ENCODE results near the gene ERGIC1.
"Not testable (repeated sequence)": the region's sequence is repeated elsewhere in the genome, so short reads cannot be mapped to it uniquely, and the experiment has no call there.

The ERGIC1 gene

GRCh38 chr5:172801179-172801671, 32.8 kb upstream of the ERGIC1 start:
- no peak for DNase-seq (ENCODE audit: low read depth)

GRCh38 chr5:172802112-172802511, 31.9 kb upstream of the ERGIC1 start:
- DNase-seq (ENCODE audit: low read depth): no peak

DNA sequence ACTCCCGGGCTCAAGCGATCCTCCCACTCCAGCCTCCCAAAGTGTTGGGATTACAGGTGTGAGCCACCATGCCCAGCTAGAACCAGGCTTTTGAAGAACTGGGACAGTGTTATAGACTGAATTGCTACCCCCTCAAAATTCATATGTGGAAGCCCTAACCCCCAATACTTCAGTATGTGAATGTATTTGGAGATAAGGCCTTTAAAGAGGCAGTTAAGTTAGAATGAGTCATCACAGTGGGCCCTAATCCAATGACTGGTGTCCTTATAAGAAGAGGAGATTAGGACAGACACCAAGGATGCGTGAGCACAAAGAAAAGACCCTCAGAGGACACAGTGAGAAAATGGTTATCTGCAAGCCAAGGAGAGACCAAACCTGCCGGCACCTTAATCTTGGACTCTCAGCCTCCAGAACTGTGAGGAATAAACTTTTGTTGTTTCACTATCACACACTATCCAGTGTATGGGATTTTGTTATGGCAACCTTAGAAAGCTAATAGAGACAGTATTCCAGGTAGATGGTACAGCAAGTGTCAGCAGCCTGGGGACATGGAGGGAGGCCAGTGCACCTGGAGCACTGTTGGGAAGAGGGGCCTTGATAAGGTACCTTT, 31.4 kb upstream of the ERGIC1 start:
- DNase-seq (ENCODE audit: low read depth): no peak

- DNase-seq (ENCODE audit: low read depth): no peak
Measured at GRCh38 chr5:172805018-172805683, 28.9 kb upstream of the ERGIC1 start.

DNA sequence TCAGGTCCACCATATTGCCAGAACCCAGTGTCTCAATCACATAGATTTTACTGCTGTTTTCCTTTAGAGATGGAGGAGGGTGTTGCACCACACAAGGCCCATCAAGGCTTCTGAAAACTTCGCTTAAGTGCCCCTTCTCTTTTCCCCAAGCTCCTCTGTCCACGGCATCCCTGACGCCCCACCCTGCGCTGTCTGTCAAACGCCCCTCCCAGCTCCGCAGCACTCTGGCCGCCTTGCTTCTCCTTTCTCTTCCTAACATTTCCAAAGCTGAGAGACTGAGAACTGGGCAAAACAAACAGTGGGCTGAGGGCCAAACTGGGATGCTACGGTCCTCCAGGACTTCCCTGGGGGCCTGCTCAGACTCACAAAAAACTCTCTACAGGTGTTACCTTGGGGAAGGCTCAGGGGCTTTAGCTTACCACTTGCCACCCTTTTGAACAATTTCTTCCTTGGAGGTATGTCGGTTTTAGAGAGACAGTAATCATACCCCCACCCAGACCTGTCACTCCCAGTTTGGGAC, 28.3 kb upstream of the ERGIC1 start:
- DNase-seq (ENCODE audit: low read depth): no peak

- DNase-seq (ENCODE audit: low read depth): peak; percentile 80
Measured at GRCh38 chr5:172806897-172807672, 27.0 kb upstream of the ERGIC1 start.

DNA sequence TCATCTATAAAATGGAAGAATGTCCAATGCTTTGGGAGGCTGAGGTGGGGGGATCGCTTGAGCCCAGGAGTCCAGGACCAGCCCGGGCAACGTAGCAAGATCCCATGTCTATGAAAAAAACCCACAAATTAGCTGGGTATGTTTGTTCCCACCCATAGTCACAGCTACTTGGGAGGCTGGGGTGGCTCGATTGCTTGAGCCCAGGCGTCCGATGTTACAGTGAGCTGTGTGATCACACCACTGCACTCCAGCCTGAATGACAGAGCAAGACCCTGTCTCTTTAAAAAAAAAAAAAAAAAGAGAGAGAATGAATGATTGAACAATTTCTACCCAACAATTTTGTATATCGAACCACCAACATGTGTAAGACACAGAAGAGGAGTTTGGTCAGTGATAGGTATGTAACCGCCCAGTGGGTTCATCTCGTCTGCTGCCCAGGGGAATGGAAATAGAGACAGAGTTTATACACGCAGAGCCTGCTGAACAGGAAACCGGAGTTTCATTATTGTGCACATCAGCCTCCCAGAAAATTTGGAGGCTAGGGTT, 26.2 kb upstream of the ERGIC1 start:
- no peak for DNase-seq (ENCODE audit: low read depth)

- DNase-seq (ENCODE audit: low read depth): no peak
Measured at GRCh38 chr5:172809774-172810173, 24.3 kb upstream of the ERGIC1 start.

DNA sequence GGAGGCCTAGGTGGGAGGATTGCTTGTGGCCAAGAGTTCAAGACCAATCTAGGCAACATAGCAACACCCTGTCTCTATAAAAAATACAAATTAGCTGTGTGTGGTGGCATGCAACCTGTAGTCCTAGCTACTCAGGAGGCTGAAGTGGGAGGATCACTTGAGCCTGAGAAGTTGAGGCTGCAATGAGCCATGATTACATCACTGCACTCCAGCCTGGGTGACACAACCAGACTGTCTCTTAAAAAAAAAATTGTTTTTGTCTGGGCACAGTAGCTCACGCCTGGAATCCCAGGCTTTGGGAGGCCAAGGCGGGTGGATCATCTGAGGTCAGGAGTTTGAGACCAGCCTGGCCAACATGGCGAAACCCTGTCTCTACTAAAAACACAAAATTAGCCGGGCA, 23.1 kb upstream of the ERGIC1 start:
- DNase-seq (ENCODE audit: low read depth): not testable (repeated sequence)

GRCh38 chr5:172815631-172816030, 18.4 kb upstream of the ERGIC1 start:
- DNase-seq (ENCODE audit: low read depth): no peak

- no peak for DNase-seq (ENCODE audit: low read depth)
Measured at GRCh38 chr5:172816925-172817562, 17.0 kb upstream of the ERGIC1 start.

DNA sequence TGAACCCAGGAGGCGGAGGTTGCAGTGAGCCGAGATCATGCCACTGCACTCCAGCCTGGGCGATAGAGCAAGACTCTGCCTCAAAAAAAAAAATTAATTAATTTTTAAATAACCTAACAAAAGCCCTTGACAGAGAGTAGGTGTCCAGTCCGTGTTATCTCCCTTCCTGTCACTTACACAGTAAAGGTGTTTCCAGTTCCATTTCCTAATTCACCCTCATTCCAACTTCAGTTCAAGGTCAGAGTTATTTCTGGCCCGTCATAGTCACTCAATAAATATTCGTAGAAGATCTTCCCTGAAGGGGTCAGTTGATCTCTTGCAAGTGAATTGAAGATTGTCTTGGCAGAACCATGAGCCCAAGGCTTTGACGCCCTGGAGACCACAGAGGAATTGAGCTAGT, 16.4 kb upstream of the ERGIC1 start:
- no peak for DNase-seq (ENCODE audit: low read depth)

- DNase-seq (ENCODE audit: low read depth): no peak
Measured at GRCh38 chr5:172818081-172818480, 16.0 kb upstream of the ERGIC1 start.

DNA sequence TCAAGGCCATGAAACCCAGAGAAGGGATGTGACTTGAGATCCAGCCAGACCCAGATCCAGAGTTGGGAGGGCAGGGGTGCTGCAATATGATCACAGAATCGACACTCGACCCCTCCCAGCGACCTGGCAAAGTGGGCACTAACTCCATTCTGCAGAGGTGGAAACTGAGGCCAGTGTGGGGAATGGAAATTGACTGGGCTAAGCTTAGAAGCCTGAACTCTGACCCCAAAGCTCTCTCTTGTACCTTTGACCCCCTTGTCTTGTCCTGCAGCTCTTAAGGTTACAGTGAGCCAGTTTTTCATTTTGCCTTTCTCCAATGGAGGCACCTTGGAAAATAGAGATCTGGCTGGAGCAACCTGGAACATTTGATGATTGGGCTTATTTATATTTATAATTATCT, 14.5 kb upstream of the ERGIC1 start:
- no peak for DNase-seq (ENCODE audit: low read depth)

DNA sequence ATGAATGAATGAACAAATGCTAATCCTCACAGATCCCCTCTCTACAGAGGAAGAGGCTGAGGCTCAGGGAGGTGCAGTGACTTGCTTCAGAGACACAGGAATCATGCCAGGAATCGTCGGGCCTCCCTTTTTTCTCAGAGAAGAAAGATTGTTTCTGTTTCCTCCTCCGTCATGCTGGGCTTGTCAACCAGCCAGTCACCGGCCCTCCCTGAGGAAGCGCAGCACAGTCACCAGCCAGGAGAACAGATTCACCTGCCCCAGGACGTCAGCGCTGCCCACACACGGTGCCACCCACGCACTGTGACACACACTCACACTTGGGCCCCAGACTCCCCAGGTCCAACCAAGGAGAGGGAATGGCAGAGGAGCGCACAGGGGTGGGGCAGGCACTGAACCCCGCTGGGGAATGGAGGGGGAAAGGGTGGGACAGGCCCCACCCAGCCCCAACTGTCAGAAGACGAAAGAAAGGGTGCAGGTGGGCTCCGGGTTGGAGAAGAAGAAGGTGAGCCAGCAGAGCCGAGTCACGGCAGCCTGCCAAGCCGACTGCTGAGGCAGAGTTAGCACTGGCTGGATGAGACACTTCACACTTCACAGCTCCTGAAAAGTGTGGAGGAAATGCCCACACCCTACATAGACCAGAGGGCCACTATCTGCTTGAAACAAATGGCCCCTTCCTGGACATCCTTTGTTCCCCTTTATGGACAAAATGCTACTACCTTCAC, 13.8 kb upstream of the ERGIC1 start:
- DNase-seq (ENCODE audit: low read depth): no peak

DNA sequence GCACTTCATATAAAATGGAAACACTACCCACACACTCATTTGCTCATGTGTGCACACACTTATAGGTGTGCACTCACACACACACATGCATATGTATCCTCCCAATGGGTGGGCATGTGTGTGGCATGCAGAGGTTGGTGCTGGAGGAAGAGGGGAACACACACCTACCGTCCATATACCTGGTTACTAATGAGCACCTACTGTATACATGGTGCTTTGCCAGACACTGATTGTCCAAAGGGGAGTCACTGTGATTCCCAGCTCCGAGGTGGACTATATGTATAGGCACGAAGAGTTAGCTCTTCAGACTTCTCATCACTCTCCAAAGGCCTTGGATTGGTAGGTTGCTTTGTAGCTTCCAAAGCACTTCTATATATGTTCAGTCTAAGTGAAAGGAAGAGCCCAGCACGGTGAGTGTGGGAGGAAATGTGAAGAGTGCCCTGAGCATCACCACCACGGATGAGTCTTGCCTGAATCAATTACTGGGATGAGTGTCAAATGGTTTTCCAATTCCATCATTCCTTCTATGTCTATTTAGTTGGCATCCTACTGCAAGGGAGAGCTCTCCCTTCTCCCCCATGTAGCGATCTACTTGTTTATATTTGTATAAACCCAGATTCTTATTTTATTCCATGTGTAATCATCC, 12.6 kb upstream of the ERGIC1 start:
- DNase-seq (ENCODE audit: low read depth): no peak

DNA sequence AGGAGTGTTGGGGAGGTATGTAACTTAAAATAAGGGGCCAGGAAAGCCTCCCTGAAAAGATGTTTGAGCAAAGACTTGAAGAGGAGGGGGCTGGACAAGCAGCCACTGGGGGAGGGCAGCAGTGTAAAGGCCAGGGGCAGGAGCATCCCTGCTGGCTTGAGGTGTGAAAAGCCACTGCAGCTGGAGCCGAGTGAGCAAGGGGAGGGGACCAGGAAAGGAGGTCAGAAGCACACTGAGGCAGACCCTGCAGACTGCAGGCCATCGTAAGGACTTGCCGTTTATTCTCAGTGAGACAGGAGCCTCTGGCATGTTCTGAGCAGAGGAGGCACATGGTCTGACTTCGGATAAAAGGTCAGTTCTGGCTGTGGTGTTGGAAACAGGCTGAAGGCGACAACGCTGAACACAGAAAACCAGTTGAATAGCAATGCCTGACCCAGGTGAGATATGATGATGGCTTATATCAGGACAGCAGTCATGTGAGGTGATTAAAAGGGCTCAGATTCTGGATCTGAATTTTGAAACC, 10.2 kb upstream of the ERGIC1 start:
- no peak for DNase-seq (ENCODE audit: low read depth)

DNA sequence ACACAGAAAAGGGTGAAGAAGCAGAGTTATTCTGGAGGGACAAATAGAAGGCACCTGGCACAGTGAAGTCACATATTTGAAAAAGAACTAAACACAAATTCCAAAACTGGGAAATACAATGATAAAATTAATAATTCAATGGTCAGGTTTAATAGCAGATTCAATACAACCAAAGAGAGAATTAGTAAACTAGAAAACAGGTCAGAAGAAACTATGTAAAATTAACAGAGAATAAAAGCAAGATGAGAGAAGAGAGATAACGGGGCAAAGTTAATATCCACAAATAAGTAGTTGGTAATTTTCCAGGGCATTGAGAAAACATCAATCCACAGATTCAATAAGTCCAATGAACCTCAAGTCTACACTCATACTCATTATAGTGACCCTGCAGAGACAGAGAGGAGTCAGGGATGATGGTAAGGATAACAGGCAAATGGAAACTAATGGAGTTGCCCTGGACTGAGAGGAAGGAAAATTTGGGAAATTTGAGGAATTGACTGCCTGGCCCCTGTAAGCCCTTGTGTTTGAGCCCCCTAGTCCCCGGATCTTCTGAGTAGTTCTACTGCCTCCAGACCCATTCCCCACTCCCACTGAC, 8.3 kb upstream of the ERGIC1 start:
- DNase-seq (ENCODE audit: low read depth): no peak

- no peak for DNase-seq (ENCODE audit: low read depth)
Measured at GRCh38 chr5:172827841-172828240, 6.2 kb upstream of the ERGIC1 start.

GRCh38 chr5:172828911-172829431, 5.1 kb upstream of the ERGIC1 start:
- DNase-seq (ENCODE audit: low read depth): no peak

All from activated gamma-delta T cell treated with anti-CD3 and anti-CD28 coated beads, Interleukin-2, amount 50 U/mL, for 16 hours (primary cell).